ENCODE measurements around the gene C6orf62. TPM values are rescaled to one million over a fixed set of nuclear protein-coding genes. Genes with fewer than 3 reads are reported as not detected.
A peak's percentile ranks its signal among the peaks of the same experiment; 100 is the strongest.
"Not testable (repeated sequence)": the region's sequence is repeated elsewhere in the genome, so short reads cannot be mapped to it uniquely, and the experiment has no call there.

The C6orf62 gene
- total and polyA plus RNA-seq, 3 donors from 2014 or later: 109 to 139 (median 128) TPM

- H3K9me3 ChIP-seq; H3K4me3 ChIP-seq; H3K27me3 ChIP-seq; intact Hi-C loops (cut with DNase I; ENCODE audit: low total_unique reads); H3K36me3 ChIP-seq (ENCODE audit: low read depth, missing control alignments); H3K27ac ChIP-seq; H3K4me1 ChIP-seq: not testable (repeated sequence)
- TF ChIP-seq CTCF (IDR thresholded peaks at IDR 0.05): peak in 2 of 3 experiments; percentile 25 to 41
- peak; percentile 42 for DNase-seq
- 31 to 47% methylated on average over 8 of the region's 8 CpGs for WGBS, 2 donors
These were observed 23.3 kb downstream of the C6orf62 start for GRCh38 chr6:24695635-24696034.

GRCh38 chr6:24694198-24694597 is 24.8 kb downstream of the C6orf62 start:
- DNase-seq: no peak
- Histone ChIP-seq H3K4me1 (no peaks in the 10 kb centered on the region), H3K27ac (no peak overlapping the region), H3K36me3 (ENCODE audit: low read depth, missing control alignments) (no peaks in the 10 kb centered on the region), H3K27me3 (no peaks in the 10 kb centered on the region), H3K9me3 (no peaks in the 10 kb centered on the region), H3K4me3 (no peak overlapping the region)
- WGBS, 2 donors: 82 to 100% methylated on average over 1 of the region's 1 CpG
- TF ChIP-seq CTCF (IDR thresholded peaks at IDR 0.05): no peak
- no peak for TF ChIP-seq POLR2A (IDR thresholded peaks at IDR 0.05)
- intact Hi-C loops (cut with DNase I; ENCODE audit: low total_unique reads): no loop called here

- DNase-seq: no peak
- no peaks in the 10 kb centered on the region for H3K4me1 ChIP-seq
- H3K27me3 ChIP-seq: no peaks in the 10 kb centered on the region
- TF ChIP-seq POLR2A (IDR thresholded peaks at IDR 0.05) (no peak), CTCF (IDR thresholded peaks at IDR 0.05) (no peak)
- 95% methylated on average over 2 of the region's 2 CpGs for WGBS, 2 donors
- H3K36me3 ChIP-seq (ENCODE audit: low read depth, missing control alignments): no peaks in the 10 kb centered on the region
- H3K4me3 ChIP-seq: no peak overlapping the region
- intact Hi-C loops (cut with DNase I; ENCODE audit: low total_unique reads): no loop called here
- no peak overlapping the region for H3K27ac ChIP-seq
- H3K9me3 ChIP-seq: no peaks in the 10 kb centered on the region
These were observed 25.9 kb downstream of the C6orf62 start for GRCh38 chr6:24692848-24693592.

GRCh38 chr6:24692415-24692814 is 26.5 kb downstream of the C6orf62 start:
- intact Hi-C loops (cut with DNase I; ENCODE audit: low total_unique reads): no loop called here
- no peak overlapping the region for H3K4me3 ChIP-seq
- H3K27ac ChIP-seq: no peak overlapping the region
- H3K4me1 ChIP-seq: no peaks in the 10 kb centered on the region
- H3K9me3 ChIP-seq: no peaks in the 10 kb centered on the region
- TF ChIP-seq POLR2A (IDR thresholded peaks at IDR 0.05): no peak
- no peak for TF ChIP-seq CTCF (IDR thresholded peaks at IDR 0.05)
- DNase-seq: no peak
- no peaks in the 10 kb centered on the region for H3K27me3 ChIP-seq
- no peaks in the 10 kb centered on the region for H3K36me3 ChIP-seq (ENCODE audit: low read depth, missing control alignments)
- 71 to 75% methylated on average over 3 of the region's 3 CpGs for WGBS, 2 donors

GRCh38 chr6:24692003-24692402 is 27.0 kb downstream of the C6orf62 start:
- intact Hi-C loops (cut with DNase I; ENCODE audit: low total_unique reads): no loop called here
- no peak for DNase-seq
- TF ChIP-seq POLR2A (IDR thresholded peaks at IDR 0.05) (no peak), CTCF (IDR thresholded peaks at IDR 0.05) (no peak)
- Histone ChIP-seq H3K9me3 (no peaks in the 10 kb centered on the region), H3K4me3 (no peak overlapping the region), H3K27me3 (no peaks in the 10 kb centered on the region), H3K27ac (no peak overlapping the region), H3K4me1 (no peaks in the 10 kb centered on the region), H3K36me3 (ENCODE audit: low read depth, missing control alignments) (no peaks in the 10 kb centered on the region)
- WGBS, 2 donors: 46 to 52% methylated on average over 4 of the region's 4 CpGs

All from testis (tissue), 3 donors.